ENCODE measurements around the gene TOP3A. TPM values are rescaled to one million over a fixed set of nuclear protein-coding genes. Genes with fewer than 3 reads are reported as not detected.
A peak's percentile ranks its signal among the peaks of the same experiment; 100 is the strongest.

Gene TOP3A
- total and polyA plus RNA-seq, 2 of the 13 experiments (the other 11 are each of a cell fraction or from before 2014, with no cell fraction given): 16.9 to 36.8 TPM

DNA sequence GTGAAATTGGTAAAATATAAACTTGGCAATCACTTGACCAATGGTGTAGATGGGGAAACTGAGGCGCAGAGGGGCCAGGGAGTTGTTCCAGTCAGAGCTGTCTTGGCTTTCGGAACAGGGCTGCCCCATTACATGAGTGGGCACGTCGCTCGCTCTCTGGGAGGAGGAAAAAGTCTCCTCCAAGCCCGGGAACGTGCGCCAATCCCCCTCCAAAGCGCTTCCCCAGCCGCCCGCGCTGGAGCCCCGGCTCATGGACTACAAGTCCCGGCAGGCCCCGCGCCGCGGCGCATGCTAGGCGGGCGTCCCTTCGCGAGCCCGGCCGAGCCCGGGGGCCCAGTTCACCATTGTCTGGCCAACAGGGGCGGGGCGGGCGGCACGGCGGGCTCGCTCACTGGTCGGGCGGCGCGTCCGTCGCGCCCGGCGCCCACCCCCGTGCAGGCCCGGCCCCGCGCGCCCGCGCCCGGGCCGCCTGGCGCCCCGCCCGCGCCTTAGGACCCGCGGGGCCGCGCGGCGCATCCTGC lies 89.6 kb downstream of the TOP3A start, which contains the start of gene LLGL1 (continued):
- TF ChIP-seq ZNF484 (CRISPR knock-in tag; IDR thresholded peaks at IDR 0.05; ENCODE audit: borderline replicate concordance, low read depth) (no peak), PHF8 (CRISPR knock-in tag; IDR thresholded peaks at IDR 0.05) (peak; percentile 8; the same call in 1 of the 2 replicates), ZNF124 (CRISPR knock-in tag; IDR thresholded peaks at IDR 0.05) (no peak), TBL1XR1 (IDR thresholded peaks at IDR 0.05; ENCODE audit: borderline replicate concordance, low read length, partially characterized antibody) (no peak), PCBP1 (IDR thresholded peaks at IDR 0.05; ENCODE audit: borderline replicate concordance, low read depth, low read length) (no peak), MTA1 (CRISPR knock-in tag; IDR thresholded peaks at IDR 0.05; ENCODE audit: borderline replicate concordance) (no peak), RFX1 (IDR thresholded peaks at IDR 0.05) (no peak), PAX8 (CRISPR knock-in tag; IDR thresholded peaks at IDR 0.05; ENCODE audit: borderline replicate concordance) (no peak), ZNF850 (CRISPR knock-in tag; conservative IDR thresholded peaks at IDR 0.05) (0 out of 2 replicates have a peak, but pooled peaks have one; percentile 35), FOXA3 (CRISPR knock-in tag; IDR thresholded peaks at IDR 0.05) (no peak), SOX6 (IDR thresholded peaks at IDR 0.05) (no peak), SOX6 (CRISPR knock-in tag; IDR thresholded peaks at IDR 0.05) (0 out of 2 replicates have a peak, but pooled peaks have one; percentile 8), ZBTB21 (CRISPR knock-in tag; IDR thresholded peaks at IDR 0.05) (no peak), NFYC (CRISPR knock-in tag; IDR thresholded peaks at IDR 0.05) (peak; percentile 75), NFE2L1 (CRISPR knock-in tag; IDR thresholded peaks at IDR 0.05; ENCODE audit: borderline replicate concordance) (no peak), ETV6 (CRISPR knock-in tag; conservative IDR thresholded peaks at IDR 0.05) (no peak), TBX3 (IDR thresholded peaks at IDR 0.05; ENCODE audit: borderline replicate concordance) (no peak), ZNF713 (CRISPR knock-in tag; IDR thresholded peaks at IDR 0.05) (no peak), NAIF1 (CRISPR knock-in tag; IDR thresholded peaks at IDR 0.05; ENCODE audit: borderline replicate concordance) (no peak), SRY (CRISPR knock-in tag; IDR thresholded peaks at IDR 0.05) (no peak), RCOR2 (CRISPR knock-in tag; IDR thresholded peaks at IDR 0.05) (no peak), POLR2AphosphoS5 (IDR thresholded peaks at IDR 0.05; ENCODE audit: low read depth, low read length) (peak; percentile 11; the same call in 1 of the 2 replicates), EZH2 (conservative IDR thresholded peaks at IDR 0.05; ENCODE audit: low read depth, low read length) (no peak), SOX13 (IDR thresholded peaks at IDR 0.05) (no peak), SOX13 (CRISPR knock-in tag; conservative IDR thresholded peaks at IDR 0.05 in 1 of 2, IDR thresholded peaks at IDR 0.05 in 1 of 2) (peak in 1 of 2 experiments; percentile 68; a peak in 2 of 4 replicates), RXRB (CRISPR knock-in tag; IDR thresholded peaks at IDR 0.05; ENCODE audit: borderline replicate concordance) (no peak), RBFOX2 (IDR thresholded peaks at IDR 0.05; ENCODE audit: low read depth, low read length) (peak; percentile 43; the same call in 1 of the 2 replicates)
- TF ChIP-seq, protein P1, sequence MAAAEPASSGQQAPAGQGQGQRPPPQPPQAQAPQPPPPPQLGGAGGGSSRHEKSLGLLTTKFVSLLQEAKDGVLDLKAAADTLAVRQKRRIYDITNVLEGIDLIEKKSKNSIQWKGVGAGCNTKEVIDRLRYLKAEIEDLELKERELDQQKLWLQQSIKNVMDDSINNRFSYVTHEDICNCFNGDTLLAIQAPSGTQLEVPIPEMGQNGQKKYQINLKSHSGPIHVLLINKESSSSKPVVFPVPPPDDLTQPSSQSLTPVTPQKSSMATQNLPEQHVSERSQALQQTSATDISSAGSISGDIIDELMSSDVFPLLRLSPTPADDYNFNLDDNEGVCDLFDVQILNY (CRISPR knock-in tag; conservative IDR thresholded peaks at IDR 0.05): no peak
- TF ChIP-seq, protein P2, sequence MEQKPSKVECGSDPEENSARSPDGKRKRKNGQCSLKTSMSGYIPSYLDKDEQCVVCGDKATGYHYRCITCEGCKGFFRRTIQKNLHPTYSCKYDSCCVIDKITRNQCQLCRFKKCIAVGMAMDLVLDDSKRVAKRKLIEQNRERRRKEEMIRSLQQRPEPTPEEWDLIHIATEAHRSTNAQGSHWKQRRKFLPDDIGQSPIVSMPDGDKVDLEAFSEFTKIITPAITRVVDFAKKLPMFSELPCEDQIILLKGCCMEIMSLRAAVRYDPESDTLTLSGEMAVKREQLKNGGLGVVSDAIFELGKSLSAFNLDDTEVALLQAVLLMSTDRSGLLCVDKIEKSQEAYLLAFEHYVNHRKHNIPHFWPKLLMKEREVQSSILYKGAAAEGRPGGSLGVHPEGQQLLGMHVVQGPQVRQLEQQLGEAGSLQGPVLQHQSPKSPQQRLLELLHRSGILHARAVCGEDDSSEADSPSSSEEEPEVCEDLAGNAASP (CRISPR knock-in tag; IDR thresholded peaks at IDR 0.05; ENCODE audit: borderline replicate concordance): peak; percentile 25; the same call in 1 of the 2 replicates
- TF ChIP-seq, protein P3, sequence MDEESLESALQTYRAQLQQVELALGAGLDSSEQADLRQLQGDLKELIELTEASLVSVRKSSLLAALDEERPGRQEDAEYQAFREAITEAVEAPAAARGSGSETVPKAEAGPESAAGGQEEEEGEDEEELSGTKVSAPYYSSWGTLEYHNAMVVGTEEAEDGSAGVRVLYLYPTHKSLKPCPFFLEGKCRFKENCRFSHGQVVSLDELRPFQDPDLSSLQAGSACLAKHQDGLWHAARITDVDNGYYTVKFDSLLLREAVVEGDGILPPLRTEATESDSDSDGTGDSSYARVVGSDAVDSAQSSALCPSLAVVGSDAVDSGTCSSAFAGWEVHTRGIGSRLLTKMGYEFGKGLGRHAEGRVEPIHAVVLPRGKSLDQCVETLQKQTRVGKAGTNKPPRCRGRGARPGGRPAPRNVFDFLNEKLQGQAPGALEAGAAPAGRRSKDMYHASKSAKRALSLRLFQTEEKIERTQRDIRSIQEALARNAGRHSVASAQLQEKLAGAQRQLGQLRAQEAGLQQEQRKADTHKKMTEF (CRISPR knock-in tag; IDR thresholded peaks at IDR 0.05): no peak; the same call in 1 of the 2 replicates

All from HepG2 (cell line).